Right atrium auricular region (tissue), 2 donors: ENCODE measurements around the gene MYCBP. TPM values are rescaled to one million over a fixed set of nuclear protein-coding genes. Genes with fewer than 3 reads are reported as not detected.
"Not testable (repeated sequence)": the region's sequence is repeated elsewhere in the genome, so short reads cannot be mapped to it uniquely, and the experiment has no call there.

ENCODE experiments used
- DNase-seq: peaks from one replicate; pipeline ENCODE4 v3.0.0-alpha.2; 2019; ENCODE audit warnings: low spot score
- H3K27ac ChIP-seq, 2 donors: fragments of 200-600 bp; sonication (generic); 1 replicate in 1 of 2; 2 replicates in 1 of 2; pipeline ENCODE4 v1.5.1; 2016 to 2019
- H3K27me3 ChIP-seq, 2 donors: fragments of 200-600 bp; sonication (generic); one replicate each; pipeline versions ENCODE4 v1.5.1 to v1.6.0; 2017 to 2019
- H3K36me3 ChIP-seq: fragments of 200-600 bp; sonication (generic); one replicate; pipeline ENCODE4 v1.5.1; 2016
- H3K4me1 ChIP-seq, 2 donors: fragments of 200-600 bp; sonication (generic); one replicate each; pipeline versions ENCODE4 v1.5.1 to v1.6.0; 2017 to 2019
- H3K4me3 ChIP-seq, 2 donors: fragments of 200-600 bp; sonication (generic); 1 replicate in 1 of 2; 2 replicates in 1 of 2; pipeline ENCODE4 v1.5.1; 2017 to 2019; ENCODE audit warnings: mild to moderate bottlenecking in 1 of 2, moderate library complexity in 1 of 2
- H3K9me3 ChIP-seq, 2 donors: fragments of 200-600 bp; sonication (generic); one replicate each; pipeline ENCODE4 v1.5.1; 2019
- total RNA-seq, 2 donors: library from RNA; depleted of rRNA; stranded (reverse); fragments of >200 nt; gene quantifications; one replicate each; pipeline ENCODE4 v1.1.0, GENCODE V29; 2016
- TF ChIP-seq, protein P1 (sequence below), 2 donors: fragments of 200-600 bp; sonication (generic); IDR thresholded peaks; one replicate each; pipeline ENCODE4 v1.5.1; 2019; ENCODE audit warnings: antibody characterized with exemption in 2 of 2

MYCBP gene
- total RNA-seq, 2 donors from 2014 or later, result 5.6 to 9.4 TPM

GRCh38 chr1:38848071-38848470 lies 25.1 kb downstream of the MYCBP start:
- Histone ChIP-seq H3K4me1 (no peaks in the 10 kb centered on the region), H3K27me3 (no peaks in the 10 kb centered on the region), H3K4me3 (no peak overlapping the region), H3K27ac (no peak overlapping the region), H3K9me3 (no peaks in the 10 kb centered on the region), H3K36me3 (peaks cover 65% of the 10 kb centered on the region)
- TF ChIP-seq, protein P1, sequence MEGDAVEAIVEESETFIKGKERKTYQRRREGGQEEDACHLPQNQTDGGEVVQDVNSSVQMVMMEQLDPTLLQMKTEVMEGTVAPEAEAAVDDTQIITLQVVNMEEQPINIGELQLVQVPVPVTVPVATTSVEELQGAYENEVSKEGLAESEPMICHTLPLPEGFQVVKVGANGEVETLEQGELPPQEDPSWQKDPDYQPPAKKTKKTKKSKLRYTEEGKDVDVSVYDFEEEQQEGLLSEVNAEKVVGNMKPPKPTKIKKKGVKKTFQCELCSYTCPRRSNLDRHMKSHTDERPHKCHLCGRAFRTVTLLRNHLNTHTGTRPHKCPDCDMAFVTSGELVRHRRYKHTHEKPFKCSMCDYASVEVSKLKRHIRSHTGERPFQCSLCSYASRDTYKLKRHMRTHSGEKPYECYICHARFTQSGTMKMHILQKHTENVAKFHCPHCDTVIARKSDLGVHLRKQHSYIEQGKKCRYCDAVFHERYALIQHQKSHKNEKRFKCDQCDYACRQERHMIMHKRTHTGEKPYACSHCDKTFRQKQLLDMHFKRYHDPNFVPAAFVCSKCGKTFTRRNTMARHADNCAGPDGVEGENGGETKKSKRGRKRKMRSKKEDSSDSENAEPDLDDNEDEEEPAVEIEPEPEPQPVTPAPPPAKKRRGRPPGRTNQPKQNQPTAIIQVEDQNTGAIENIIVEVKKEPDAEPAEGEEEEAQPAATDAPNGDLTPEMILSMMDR (IDR thresholded peaks at IDR 0.05), result no peak
- DNase-seq, result no peak

DNA sequence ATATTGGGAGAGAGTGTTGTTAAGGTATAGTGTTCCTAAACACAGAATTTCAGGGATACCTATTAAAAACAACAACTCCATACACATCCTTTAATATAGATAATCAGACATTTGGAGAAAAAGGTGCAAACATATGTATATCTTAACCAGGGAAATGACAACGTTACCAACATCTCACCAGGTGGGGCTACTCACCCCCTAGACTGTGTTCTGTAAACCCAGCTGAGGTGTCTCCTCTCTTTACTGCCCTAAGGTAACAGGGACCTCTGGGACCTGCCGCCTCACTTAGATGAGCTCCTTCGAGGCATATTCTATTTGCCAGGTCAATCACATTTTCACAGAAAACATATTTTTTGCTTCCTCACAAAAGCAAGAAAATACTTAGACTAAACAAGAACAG lies 26.9 kb downstream of the MYCBP start:
- TF ChIP-seq, protein P1 (IDR thresholded peaks at IDR 0.05), result no peak
- Histone ChIP-seq H3K4me1 (no peaks in the 10 kb centered on the region), H3K27ac (no peak overlapping the region)

DNA sequence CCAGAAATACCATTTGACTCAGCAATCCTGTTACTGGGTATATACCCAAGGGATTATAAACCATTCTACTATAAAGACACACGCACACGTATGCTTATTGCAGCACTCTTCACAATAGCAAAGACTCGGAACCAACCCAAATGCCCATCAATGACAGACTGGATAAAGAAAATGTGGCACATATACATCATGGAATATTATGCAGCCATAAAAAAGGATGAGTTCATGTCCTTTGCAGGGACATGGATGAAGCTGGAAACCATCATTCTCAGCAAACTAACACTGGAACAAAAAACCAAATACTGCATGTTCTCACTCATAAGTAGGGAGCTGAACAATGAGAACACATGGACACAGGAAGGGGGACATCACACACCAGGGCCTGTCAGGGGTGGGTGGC lies 28.1 kb downstream of the MYCBP start:
- H3K4me3 ChIP-seq, H3K27ac ChIP-seq, H3K27me3 ChIP-seq, H3K9me3 ChIP-seq, DNase-seq, H3K4me1 ChIP-seq: not testable (repeated sequence)
- H3K36me3 ChIP-seq, result peaks cover 61% of the 10 kb centered on the region

More for the DNA sequence above, 26.9 kb downstream of the MYCBP start:
- H3K9me3 ChIP-seq, result no peaks in the 10 kb centered on the region
- H3K27me3 ChIP-seq, result no peaks in the 10 kb centered on the region
- no peak for DNase-seq
- H3K4me3 ChIP-seq, result no peak overlapping the region
- H3K36me3 ChIP-seq, result peaks cover 65% of the 10 kb centered on the region

DNA sequence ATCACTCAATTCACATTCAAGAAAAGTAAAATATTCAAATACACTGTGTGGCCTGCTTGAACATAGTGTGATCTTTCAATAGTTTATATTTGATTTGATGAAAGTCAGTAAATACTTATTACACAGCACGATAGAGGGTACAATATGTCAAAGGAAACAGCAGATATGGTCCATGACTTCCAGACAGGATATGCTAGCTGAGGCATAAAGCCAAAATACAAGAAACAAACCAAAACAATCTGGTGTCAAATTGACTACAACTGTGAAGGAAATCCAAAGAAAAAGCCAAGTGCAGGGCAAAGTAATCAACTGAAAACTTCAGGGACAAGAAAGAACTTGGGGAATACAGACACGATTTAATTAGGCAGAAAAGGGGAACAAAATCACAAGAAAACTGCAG lies 32.9 kb downstream of the MYCBP start:
- Histone ChIP-seq H3K4me3 (no peak overlapping the region), H3K27me3 (no peaks in the 10 kb centered on the region), H3K9me3 (no peaks in the 10 kb centered on the region), H3K36me3 (peaks cover 41% of the 10 kb centered on the region), H3K27ac (no peak overlapping the region), H3K4me1 (peaks cover 0 to 8% of the 10 kb centered on the region in 2 donors)
- DNase-seq, result no peak
- TF ChIP-seq, protein P1 (IDR thresholded peaks at IDR 0.05), result no peak

- H3K4me1 ChIP-seq, result peaks cover 0 to 8% of the 10 kb centered on the region in 2 donors
- peaks cover 32% of the 10 kb centered on the region for H3K36me3 ChIP-seq
- no peak overlapping the region for H3K27ac ChIP-seq
- H3K9me3 ChIP-seq, result no peaks in the 10 kb centered on the region
- TF ChIP-seq, protein P1 (IDR thresholded peaks at IDR 0.05), result no peak
- no peak for DNase-seq
- H3K4me3 ChIP-seq, result no peak overlapping the region
- H3K27me3 ChIP-seq, result no peaks in the 10 kb centered on the region
These were observed 33.8 kb downstream of the MYCBP start for GRCh38 chr1:38839363-38839762.

GRCh38 chr1:38836316-38836715 lies 36.8 kb downstream of the MYCBP start:
- not testable (repeated sequence) for H3K27ac ChIP-seq, H3K27me3 ChIP-seq, H3K4me1 ChIP-seq, H3K9me3 ChIP-seq, DNase-seq, H3K4me3 ChIP-seq
- H3K36me3 ChIP-seq, result peaks cover 24% of the 10 kb centered on the region
